Central memory CD4-positive, alpha-beta T cell (primary cell): ENCODE measurements around the gene TUBE1.
"Not testable (repeated sequence)": the region's sequence is repeated elsewhere in the genome, so short reads cannot be mapped to it uniquely, and the experiment has no call there.

Source experiments
- DNase-seq: peaks from one replicate; pipeline ENCODE4 v3.0.0; 2022

TUBE1 gene

DNA sequence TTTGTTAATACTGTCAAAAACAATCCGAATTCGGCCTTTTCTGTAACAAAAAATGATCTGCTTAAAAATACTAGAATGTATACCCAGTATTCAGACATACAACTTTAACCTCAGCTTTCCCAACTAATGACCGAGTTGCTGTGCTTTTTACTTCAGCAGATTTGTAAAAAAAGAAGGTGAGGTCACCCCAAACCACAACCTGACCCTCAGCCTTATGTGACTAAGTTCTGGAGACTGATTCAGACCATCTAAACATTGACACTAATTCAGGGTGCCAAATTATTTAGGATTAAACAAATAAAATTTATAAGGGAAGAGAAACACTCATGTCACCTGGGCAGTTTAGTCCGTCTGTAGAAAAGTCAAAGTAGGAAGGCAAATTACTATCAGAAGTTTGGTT lies 25.7 kb downstream of the TUBE1 start:
- no peak for DNase-seq

DNA sequence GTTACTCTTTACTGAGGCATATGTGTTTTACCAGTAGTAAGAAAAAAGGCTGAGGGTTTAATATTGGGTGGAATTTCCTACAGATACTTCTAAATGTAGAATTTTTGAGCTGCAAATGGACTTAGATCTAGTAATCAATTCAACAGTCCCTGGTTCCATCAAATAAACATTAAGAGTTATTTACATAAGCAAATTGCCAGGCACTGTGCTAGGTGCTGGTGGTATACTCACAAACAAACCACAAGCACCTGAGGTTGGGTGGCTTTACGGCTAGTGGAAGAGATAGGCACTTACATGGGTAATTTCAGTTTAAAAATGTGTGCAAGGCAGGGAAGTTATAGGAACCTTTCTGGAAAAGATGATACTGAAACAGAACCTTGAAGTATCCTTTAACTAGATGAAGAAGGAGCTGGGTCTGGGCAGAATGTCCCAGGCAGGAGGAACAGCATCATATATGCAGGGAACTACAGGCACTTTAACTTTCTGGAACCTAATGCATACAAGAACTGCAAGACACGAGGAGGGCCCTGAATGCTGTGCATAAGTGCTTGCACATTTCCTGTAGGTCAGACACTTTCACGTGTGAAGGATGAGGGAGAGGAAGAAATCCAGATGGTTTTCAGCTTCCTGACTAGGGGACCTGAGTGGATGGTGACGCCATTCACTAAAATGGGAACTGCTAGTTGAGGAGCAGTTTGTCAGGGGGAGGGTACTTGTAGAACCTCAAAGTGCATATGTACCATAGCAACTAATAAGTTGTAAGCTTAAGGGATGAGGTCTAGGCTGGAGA lies 28.8 kb downstream of the TUBE1 start:
- no peak for DNase-seq

DNA sequence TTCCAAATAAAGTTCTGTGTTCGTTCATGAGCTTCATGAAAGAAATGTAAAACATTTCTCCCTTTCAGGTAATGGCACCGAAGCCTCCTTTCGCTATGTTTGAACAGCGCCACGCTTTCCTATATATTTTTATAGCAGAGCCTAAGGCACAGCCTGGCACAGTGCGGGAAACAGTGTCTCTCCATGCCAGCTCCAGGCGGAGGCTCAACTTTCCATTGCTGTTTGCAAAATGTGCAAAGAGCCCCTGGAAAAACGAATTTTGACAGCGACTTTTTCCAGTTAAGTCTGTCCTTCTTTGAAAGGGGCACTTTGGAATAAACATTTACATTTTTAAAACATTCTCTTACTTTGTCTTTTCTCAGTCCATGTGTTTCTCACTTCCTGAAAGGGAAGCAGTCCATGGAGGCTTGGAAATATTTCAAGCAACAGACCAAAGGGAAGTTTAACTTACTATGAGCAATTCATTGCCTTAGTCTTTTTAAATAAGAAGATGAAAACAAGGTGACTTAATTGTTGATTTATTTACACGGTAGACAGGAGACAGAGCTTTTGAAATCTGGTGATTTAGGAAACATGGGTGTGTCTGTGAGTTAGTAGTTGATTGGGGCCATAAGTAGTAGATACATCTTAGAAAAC lies 32.6 kb downstream of the TUBE1 start:
- no peak for DNase-seq

DNA sequence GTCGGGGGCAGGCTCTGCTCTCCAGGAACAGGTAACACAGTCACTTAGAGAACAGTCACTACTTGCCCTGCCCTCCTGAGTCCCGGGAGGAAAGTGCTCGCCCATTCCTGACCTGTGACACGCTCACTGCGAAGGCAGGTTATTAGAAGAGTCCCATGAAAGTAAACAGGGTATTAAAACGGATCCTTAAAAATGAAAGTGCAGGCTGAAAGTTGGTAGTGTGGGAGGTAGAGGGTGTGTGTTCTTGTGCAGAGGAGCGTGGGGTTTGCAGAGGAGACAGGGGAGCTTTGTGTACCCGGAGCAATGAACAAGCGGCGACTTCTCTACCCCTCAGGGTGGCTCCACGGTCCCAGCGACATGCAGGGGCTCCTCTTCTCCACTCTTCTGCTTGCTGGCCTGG lies 33.3 kb downstream of the TUBE1 start, which contains the start of gene CCN6:
TSS of gene CCN6 (plus strand) at position 104 of the 400 bp plus-strand sequence. CDS start at position 358, 254 bp downstream.
- DNase-seq, result no peak

DNA sequence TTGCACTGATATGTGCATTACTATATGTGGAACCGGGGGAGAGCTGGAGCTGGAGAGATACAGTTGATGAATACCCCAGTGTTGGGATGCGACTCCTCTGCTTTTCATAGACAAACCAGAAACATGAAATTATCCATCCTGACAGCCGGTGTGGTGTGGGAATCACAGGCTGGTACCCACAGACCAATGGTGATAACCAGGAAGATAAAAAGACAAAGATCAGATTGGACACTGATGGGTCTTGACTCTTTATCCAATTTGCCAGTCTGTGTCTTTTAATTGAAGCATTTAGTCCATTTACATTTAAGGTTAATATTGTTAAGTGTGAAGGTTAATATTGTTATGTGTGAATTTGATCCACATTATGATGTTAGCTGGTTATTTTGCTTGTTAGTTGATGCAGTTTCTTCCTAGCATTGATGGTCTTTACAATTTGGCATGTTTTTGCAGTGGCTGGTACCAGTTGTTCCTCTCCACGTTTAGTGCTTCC lies 36.0 kb downstream of the TUBE1 start:
- DNase-seq, result not testable (repeated sequence)

DNA sequence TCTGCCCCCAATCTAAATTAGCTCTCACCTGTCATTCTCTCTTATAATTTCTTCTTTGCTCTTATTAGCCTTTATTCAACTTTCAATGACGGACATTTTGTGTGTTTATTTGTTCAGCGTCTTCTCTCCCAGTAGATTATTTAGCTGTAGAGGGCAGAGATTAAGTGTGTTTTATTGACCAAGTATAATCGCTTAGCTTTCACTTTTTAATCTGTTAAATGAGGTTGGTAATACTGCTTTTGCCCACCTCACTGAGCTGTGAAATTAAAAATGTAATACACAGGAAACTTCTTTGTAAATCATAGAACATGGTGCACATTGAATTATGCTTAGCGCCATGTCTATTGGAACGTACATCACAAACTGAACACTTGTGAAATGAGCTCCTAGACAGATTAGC lies 36.9 kb downstream of the TUBE1 start:
- DNase-seq, result no peak

DNA sequence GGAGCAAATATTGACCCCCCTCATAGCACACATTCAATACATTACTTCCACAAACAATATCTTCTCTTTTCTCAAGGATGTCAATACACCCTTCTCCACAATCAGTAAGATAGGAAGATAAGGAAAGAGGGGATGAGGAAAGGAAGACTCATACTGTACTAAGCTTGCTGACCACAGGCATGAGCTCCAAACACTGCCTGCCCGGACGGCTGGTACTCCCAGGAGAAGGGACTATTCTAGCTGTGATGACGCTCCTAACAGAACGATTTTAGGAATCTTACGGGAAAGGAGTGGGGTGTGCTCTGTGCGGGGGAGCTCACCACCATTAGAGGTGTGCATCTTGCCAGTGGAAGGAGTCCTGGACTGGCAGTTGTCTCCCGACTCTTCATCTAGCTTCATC lies 37.3 kb downstream of the TUBE1 start:
- DNase-seq, result no peak

DNA sequence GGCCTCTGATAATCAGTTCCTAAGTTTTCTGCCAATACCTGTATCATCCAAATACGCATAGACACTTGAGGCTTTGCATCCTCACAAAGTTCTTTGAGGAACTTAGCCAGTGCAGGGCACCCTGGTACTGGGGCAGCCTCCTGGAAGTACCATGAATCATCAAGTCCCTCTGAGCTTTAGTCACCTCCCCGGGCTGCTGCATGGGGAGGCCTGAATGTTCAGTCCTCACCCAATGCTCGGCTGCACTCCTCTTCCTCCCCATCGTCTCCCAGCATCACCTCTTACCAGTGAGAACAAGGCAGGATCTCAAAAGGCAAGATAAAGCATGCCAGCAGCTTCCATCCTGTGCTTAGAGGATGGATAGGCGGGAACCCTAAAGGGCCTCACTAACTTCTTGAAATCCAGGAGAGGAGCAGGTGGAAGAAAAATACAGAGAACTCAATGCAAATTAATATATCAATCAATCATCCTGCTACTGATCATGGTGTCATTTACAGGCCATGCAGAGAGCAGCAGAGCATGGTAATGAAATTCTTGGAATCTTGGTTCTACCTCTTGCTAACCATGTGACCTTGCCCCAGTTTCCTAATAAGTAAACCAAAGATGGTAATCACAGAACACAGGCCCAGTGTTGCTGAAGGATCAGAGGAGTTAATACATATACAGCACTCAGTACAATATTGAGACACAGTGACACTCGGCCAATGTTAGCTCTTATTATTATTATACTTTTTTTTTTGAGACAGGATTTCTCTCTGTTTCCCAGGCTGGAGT lies 38.1 kb downstream of the TUBE1 start:
- no peak for DNase-seq

DNA sequence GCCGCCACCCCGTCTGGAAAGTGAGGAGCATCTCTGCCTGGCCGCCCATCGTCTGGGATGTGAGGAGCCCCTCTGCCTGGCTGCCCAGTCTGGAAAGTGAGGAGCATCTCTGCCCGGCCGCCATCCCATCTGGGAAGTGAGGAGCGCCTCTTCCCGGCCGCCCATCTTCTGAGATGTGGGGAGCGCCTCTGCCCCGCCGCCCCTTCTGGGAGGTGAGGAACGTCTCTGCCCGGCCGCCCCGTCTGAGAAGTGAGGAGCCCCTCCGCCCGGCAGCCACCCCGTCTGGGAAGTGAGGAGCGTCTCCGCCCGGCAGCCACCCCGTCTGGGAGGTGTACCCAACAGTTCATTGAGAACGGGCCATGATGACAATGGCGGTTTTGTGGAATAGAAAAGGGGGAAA lies 39.8 kb downstream of the TUBE1 start:
- not testable (repeated sequence) for DNase-seq

DNA sequence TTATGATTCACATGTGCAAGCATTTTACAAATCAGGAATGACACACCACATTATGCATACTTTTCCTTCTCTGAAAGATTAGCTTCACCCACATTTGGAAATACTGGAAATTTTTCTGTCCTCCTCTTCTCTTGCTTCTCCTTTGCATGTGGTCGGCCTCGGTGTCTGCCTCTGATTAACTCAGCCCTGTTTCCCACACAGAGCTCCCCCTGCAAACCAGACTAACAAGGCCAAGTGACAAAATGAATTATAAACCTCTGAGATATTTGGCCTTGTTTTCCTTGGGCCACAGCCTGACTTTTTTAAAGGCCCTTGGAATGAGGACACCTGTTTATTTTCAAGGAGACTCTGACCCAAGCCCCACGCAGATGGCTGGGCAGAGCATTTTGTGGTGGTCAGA lies 42.4 kb downstream of the TUBE1 start:
- no peak for DNase-seq

DNA sequence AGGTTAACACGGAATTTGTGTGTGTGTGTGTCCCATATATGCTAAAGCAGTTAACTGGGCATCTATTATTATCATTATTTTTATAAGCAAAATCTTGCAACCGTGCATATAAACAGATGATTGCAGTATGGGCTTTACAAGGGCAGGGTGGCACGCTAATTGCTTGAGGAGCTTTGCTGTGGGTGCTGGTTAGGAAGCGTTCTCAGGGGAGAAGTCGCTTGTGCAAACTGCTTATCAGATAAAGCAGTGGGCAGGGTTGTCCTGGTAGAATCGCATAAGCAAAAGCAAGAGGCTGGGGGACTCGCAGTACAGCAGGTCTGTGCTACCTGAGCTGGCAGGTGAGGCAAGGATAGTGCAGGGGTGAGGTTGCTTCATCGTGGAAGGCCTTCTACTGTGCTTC lies 43.1 kb downstream of the TUBE1 start:
- DNase-seq, result no peak

DNA sequence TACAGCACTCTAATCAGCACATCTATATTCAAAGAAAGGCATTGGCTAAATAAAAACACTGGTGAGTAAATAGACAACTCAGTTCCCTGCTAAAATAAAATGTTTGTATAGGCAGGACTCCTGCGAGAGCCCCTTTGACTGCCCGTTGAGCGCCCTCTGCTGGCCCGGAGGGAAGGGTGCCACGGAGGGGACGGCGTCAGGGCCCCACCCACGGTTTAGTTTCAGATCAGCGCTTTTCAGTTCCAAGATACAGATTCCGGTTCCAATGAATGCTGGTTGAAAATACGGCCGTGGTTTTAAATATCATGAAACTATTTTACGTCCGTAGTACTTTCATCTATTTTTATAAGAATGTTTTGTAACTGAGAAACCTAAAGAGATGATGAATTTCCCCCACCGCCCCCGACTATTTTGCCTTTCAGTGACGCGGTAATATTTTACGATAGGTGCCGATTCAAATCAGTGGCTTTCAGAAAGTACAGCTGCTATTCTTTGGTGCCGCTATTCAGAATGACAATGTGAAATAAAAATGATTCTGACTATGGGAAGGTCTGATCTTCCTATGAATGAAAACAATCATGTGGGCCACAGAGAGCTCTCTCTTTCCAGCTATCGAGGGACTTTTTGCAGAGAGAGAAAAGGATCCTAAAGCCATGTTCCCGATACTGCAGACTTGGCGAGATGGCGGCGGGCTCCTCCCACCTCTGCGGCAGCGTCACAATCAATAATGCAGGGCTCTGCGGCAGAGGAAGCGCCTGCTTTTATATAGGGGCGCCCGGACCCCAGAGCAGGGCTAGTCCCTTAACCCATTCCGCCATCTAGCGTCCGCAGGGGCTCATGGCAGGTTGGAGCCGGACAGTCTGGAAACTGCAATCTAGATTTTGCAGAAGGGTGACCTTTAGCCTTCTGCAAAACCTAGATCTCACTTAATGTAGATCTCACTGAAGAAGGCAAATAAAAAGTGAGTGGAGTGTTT lies 44.0 kb downstream of the TUBE1 start:
- peak; percentile 88 for DNase-seq

DNA sequence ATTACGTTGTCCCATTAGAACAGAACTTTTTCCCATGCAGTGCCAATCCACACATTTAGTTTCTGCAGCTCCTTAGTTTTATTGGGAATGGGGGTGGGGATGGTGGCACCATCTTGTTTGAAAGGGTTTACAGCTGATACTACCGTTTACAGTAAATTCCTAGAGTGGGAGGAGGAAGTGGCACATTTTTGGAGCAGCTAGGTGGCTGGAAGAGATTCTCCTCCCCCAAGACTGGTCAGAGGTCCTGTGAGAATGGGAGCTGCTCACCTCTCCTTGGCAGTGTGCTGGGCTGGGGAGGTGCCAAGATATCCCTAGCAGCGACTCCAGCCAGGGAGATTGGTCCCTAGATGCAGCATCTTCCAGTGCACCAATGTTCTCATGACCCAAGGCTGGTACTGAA lies 45.7 kb downstream of the TUBE1 start:
- DNase-seq, result no peak

DNA sequence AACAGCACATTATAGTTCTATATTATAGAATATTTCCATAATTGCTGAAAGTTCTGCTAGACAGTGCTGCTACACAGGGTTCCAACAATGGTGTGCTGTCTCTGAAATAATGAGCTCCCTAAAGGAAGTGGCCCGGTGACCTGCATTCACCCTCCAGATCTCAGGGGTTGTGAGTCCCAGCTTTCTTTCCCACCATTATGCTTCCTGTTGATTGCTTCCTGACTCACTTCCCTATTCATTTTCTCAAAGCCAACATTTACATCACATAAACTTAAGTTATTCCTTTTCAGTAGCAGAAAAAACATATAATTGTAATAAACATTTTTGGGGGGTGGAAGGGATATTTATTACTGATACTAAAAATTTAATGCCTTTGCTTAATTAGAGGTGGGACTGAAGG lies 46.3 kb downstream of the TUBE1 start:
- DNase-seq, result no peak

DNA sequence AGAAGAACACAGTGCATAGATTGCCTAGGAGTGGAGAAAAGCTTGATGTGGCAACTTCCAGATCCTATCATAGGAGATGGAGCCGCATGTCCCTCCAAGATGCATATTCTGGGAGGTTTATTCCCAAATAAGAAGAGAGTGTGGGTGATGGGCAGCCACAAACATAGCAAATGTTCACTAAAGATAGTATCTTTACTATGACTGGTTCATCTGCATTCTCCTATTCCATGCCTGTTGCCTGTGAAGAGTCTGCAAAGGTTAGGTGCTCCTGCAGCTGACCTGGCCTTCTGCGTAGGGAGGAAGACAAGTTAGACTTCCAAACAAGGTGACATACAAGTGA lies 47.9 kb downstream of the TUBE1 start:
- DNase-seq, result no peak

DNA sequence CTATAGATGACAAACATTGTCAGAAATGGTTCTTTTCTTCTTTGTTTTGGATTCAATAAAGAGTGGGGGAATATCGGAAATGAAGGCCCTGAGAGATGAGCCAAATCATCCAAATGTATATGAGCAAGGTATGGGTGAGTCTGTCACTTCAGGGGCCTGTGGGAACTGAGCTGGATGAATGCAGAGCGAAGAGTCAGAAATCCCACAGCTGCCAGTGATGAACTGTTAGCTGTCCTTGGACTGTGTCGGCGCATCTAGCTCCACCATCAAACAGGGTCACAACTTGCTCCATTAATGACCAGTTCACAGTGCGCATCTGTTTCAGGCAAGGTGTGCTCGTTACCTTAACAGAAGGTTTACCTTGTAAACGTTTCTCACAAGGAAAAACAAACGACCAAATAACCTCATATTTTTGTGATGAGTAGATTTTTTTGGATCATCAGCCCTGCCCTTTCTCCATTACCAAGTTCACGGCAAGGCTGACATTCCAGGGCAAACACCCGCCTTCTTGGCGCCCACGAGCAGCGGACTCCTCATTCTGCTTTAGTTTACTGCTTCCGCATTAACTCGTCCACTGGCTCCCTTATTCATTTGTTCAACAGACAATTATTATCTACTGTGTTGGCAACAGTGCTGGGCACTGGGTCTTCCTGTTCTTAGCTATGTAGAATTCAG lies 48.4 kb downstream of the TUBE1 start:
- DNase-seq, result no peak

DNA sequence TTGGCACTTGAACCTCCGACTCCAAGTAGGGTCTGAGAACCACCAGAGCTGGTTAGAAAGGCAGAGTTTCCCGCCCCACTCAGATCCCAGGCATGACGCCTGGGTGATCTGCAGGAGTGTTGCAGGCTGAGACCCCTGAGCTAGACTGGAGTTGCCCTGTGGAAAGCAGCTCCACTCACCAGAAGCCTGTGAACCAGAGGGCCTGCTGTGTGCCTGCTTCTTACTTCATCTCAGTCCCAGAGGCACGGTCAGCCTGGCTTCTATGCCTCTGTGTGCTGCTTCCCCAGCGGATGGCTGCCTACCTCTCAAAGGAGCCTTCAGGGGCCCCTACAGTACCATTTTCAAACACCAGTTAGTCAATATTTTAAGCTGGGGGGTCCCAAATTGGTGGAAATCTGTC lies 49.0 kb downstream of the TUBE1 start:
- no peak for DNase-seq

DNA sequence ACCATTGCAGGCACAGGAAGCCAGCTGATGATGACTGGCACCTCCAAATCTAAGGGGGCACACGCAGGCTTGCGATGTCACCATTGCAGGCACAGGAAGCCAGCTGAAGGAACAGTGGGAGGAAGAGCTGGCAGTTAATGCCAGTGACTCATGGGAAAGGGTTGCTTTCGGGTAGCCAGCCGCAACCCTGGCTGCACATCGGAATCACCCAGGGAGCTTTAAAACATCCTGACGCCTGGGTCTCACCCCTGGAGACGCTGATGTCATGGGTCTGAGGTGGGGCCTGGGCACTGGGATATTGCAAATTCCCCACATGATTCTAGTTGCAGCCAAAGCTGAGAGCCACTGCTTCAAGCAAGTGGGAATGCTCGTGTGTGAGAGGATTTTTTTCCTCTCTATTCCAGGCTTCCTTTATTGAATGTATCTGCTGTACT lies 49.5 kb downstream of the TUBE1 start:
- no peak for DNase-seq

DNA sequence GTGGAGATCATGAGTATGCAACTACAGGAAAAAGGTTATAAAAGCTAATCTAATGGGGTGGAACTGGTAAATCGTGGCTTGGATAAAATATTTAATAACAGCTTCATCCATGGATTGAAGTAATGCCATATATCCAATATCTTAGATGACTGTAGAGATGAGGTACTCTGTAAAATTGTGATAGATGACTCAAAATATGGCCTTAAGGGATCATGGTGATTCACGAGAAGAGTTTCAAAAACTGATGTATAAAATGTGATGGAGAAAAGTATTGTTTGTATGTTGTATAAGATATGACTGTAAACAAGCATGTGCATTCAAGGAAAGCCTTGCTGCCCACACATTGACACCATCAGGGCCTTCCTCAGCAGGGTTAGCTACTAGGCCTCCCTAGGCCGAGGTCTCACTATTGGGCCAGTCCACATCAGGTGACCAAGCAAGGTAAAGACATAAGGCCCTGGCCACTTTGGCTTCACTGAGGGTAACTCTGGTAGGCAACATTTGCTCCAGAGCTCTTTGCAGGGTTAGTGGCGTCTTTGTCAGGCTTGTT lies 51.1 kb downstream of the TUBE1 start:
- no peak for DNase-seq

DNA sequence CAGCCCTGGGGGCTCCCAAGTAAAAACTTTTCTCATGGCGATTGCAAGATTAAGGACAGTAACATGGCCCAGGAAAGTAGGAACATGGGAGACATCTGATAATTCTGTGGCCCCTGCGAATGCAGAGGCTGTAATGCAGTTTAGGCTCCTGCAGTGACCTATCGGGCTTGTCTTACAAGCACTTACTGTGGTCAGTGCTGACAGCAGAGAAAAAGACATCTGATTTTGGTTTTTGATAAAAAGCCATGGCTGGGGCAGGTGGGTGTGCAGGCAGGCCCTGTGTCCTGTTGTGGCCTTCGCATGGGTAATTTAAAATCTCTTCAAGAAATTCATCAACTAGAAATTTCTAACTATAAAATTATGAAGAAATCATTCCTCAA lies 52.7 kb downstream of the TUBE1 start:
- no peak for DNase-seq

DNA sequence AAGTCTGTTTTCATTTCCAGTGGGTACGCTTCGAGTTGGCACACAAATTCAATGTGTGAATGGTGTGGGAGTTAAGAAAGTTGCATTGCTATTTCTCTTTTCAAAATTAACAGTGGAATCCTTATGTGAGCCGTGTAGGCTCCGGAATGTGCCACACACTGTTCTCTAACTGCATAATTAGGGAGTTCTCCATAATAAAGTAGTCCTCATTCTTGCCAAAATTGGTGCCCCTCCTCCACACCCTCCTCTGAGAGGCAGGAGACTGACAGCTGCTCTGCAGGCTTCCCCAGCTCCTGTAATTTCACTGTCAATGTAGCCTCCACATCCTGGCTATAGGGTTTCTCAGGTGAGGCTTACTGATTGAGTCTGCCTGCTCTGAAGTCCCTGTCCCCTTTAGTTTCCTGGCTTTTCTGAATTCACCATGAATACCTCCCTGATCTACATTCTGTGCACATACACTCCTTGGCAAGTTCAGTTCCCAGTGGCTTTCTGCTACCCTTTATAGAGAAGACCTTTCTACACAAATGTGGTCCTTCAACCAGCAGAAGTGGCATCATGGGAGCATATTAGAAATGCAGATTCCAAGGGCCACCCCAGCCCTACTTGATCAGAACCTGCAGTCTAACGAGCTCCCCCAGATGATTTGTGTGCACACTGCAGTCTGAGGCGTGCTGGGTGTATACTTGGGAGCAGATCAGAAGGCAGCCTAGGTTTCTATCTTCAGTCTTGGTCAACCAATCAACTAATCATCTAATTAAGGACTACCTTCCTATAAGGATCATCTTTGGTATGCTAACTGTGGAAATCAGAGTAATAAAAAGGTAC lies 53.3 kb downstream of the TUBE1 start:
- no peak for DNase-seq
